Adrenal gland (tissue), 12 donors: ENCODE measurements around the gene RER1. TPM values are rescaled to one million over a fixed set of nuclear protein-coding genes. Genes with fewer than 3 reads are reported as not detected.

ENCODE experiments used
- DNase-seq, 7 donors: peaks; one replicate each; pipeline ENCODE4 v3.0.0-alpha.2; 2019 to 2020
- H3K27ac ChIP-seq, 5 donors: fragments of 200-600 bp; sonication (generic) in 4 of 5; 1 replicate in 3 of 5; 2 replicates in 2 of 5; pipeline versions ENCODE4 v1.5.1 to v1.8.0; 2016 to 2020; ENCODE audit warnings: mild to moderate bottlenecking in 1 of 5
- H3K27me3 ChIP-seq: fragments of 200-600 bp; 2 replicates; pipeline ENCODE4 v1.8.0; 2021
- H3K36me3 ChIP-seq, 2 donors: fragments of 200-600 bp; replicated peaks in 1 of 2; 1 replicate in 1 of 2; 2 replicates in 1 of 2; pipeline versions ENCODE4 v1.5.1 to v1.8.0; 2018 to 2022
- H3K4me1 ChIP-seq, 2 donors: fragments of 200-600 bp; replicated peaks in 1 of 2; 1 replicate in 1 of 2; 2 replicates in 1 of 2; pipeline versions ENCODE4 v1.5.1 to v1.8.0; 2018 to 2021
- H3K4me3 ChIP-seq, 4 donors: fragments of 200-600 bp; sonication (generic) in 3 of 4; one replicate each; pipeline ENCODE4 v1.5.1; 2016 to 2018
- H3K9me3 ChIP-seq, 3 donors: fragments of 200-600 bp; sonication (generic) in 1 of 3; replicated peaks in 1 of 3; 1 replicate in 2 of 3; 2 replicates in 1 of 3; pipeline versions ENCODE4 v1.5.1 to v1.8.0; 2016 to 2021
- CTCF ChIP-seq, 6 experiments: fragments of 450-650 bp in 4 of 6; fragments of 200-600 bp in 2 of 6; sonication (generic) in 1 of 6; IDR thresholded peaks; 1 replicate in 5 of 6; 2 replicates in 1 of 6; pipeline versions ENCODE4 v1.5.1 to v1.8.0; 2016 to 2021; ENCODE audit warnings: antibody characterized with exemption in 6 of 6, mild to moderate bottlenecking in 2 of 6, moderate library complexity in 1 of 6
- POLR2A ChIP-seq, 2 donors: fragments of 450-650 bp; IDR thresholded peaks; one replicate each; pipeline ENCODE4 v1.6.1; 2017; ENCODE audit warnings: antibody characterized with exemption in 2 of 2, mild to moderate bottlenecking in 2 of 2, moderate library complexity in 1 of 2
- WGBS, 4 donors: extraction: QIAGEN DNeasy Blood & Tissue Kit in 2 of 4; methylation state at CpG; one replicate each; pipeline versions ENCODE4 v1.1.5 to v1.1.7; 2013 to 2017; 5-methylcytosine and 5-hydroxymethylcytosine counted together
- intact Hi-C, 2 donors: fragments of 100-400 bp; cut with DNase I; formaldehyde crosslinking; loops; one replicate each; pipeline versions ENCODE4 v1.14.1 to v1.15.0; 2022 to 2023
- polyA plus RNA-seq, 3 donors: library from polyadenylated mRNA; stranded (reverse); fragments of 200-250 nt in 2 of 3; fragments of 350-450 nt in 1 of 3; fragmentation: Illumina TruSeq in 1 of 3; extraction: RNeasy Lipid Tissue Mini Kit (QIAGEN cat#74804) in 1 of 3; gene quantifications; one replicate each; pipeline ENCODE4 v1.2.3, GENCODE V29; 2013 to 2014
- total RNA-seq, 9 donors: library from RNA; depleted of rRNA in 4 of 9; stranded (reverse); fragments of >200 nt in 4 of 9; fragments of 120-200 nt in 1 of 9; fragmentation: NEBNext Ultra II Directional in 1 of 9; extraction: Animal tissue kit (Norgen Biotek cat#: 25700) in 1 of 9; gene quantifications; one replicate each; pipeline versions ENCODE4 v1.1.0 to v1.2.4, GENCODE V29; 2013 to 2023
- donor health status: healthy with polysubstance abuse.
- donor health status: Bipolar disorder and iron deficiency.
- donor health status: DM: yes; HTN: yes; CAD: no.
- donor health status: DM: no; HTN: no; CAD: no.
- donor health status: DM: no; HTN: no; CAD: no.
- donor health status: DM: yes; HTN: yes; CAD: no.

RER1 gene
- total and polyA plus RNA-seq, 12 donors: 106 to 345 (median 167) TPM

- Histone ChIP-seq H3K9me3 (no peaks in the 10 kb centered on the region), H3K4me3 (no peak overlapping the region), H3K27me3 (no peaks in the 10 kb centered on the region), H3K4me1 (peaks cover 0 to 4% of the 10 kb centered on the region in 2 donors), H3K27ac (no peak overlapping the region), H3K36me3 (peaks cover 0 to 5% of the 10 kb centered on the region in 2 donors)
- intact Hi-C loops: loop anchor here in 1 of 2 donors (2.0 kb wide), 1 partner anchor 186 kb away; no protein-coding TSS in a partner anchor
- TF ChIP-seq CTCF (IDR thresholded peaks at IDR 0.05): peak in 4 of 6 experiments; percentile 12 to 43 (median 28)
- TF ChIP-seq POLR2A (IDR thresholded peaks at IDR 0.05): no peak
- WGBS, 4 donors: 45 to 70% (median 55%) methylated on average over 4 to 13 of the region's 13 CpGs
- peak in 3 of 7 donors; percentile 14 to 39 (median 35) for DNase-seq
These were observed 8.8 kb upstream of the RER1 start for GRCh38 chr1:2382621-2383361.

- peaks cover 0 to 4% of the 10 kb centered on the region in 2 donors for H3K4me1 ChIP-seq
- H3K4me3 ChIP-seq: no peak overlapping the region
- no peaks in the 10 kb centered on the region for H3K9me3 ChIP-seq
- WGBS, 4 donors: 72 to 89% (median 87%) methylated on average over 10 to 14 of the region's 14 CpGs
- DNase-seq: peak in 4 of 7 donors; percentile 4 to 50 (median 12)
- no peaks in the 10 kb centered on the region for H3K27me3 ChIP-seq
- H3K27ac ChIP-seq: no peak overlapping the region
- intact Hi-C loops: loop anchor here in 1 of 2 donors (2.0 kb wide), 1 partner anchor 187 kb away; no protein-coding TSS in a partner anchor
- TF ChIP-seq CTCF (IDR thresholded peaks at IDR 0.05) (no peak), POLR2A (IDR thresholded peaks at IDR 0.05) (no peak)
- peaks cover 0 to 7% of the 10 kb centered on the region in 2 donors for H3K36me3 ChIP-seq
These were observed 8.1 kb upstream of the RER1 start for GRCh38 chr1:2383576-2383975.

GRCh38 chr1:2384130-2384860 lies 7.3 kb upstream of the RER1 start:
- Histone ChIP-seq H3K9me3 (no peaks in the 10 kb centered on the region), H3K4me1 (peaks cover 0 to 4% of the 10 kb centered on the region in 2 donors), H3K36me3 (peaks cover 0 to 7% of the 10 kb centered on the region in 2 donors), H3K27ac (no peak overlapping the region), H3K4me3 (no peak overlapping the region), H3K27me3 (no peaks in the 10 kb centered on the region)
- DNase-seq: peak in 5 of 7 donors; percentile 0 to 40 (median 11)
- TF ChIP-seq CTCF (IDR thresholded peaks at IDR 0.05) (no peak), POLR2A (IDR thresholded peaks at IDR 0.05) (no peak)
- intact Hi-C loops: no loop called here
- WGBS, 4 donors: 90 to 96% (median 91%) methylated on average over 21 of the region's 21 CpGs

- Histone ChIP-seq H3K27ac (no peak overlapping the region), H3K27me3 (no peaks in the 10 kb centered on the region), H3K9me3 (no peaks in the 10 kb centered on the region), H3K4me3 (no peak overlapping the region), H3K36me3 (peaks cover 0 to 7% of the 10 kb centered on the region in 2 donors), H3K4me1 (peaks cover 0 to 4% of the 10 kb centered on the region in 2 donors)
- 73 to 86% (median 82%) methylated on average over 6 to 41 of the region's 41 CpGs for WGBS, 4 donors
- TF ChIP-seq POLR2A (IDR thresholded peaks at IDR 0.05) (no peak), CTCF (IDR thresholded peaks at IDR 0.05) (no peak)
- intact Hi-C loops: no loop called here
- DNase-seq: peak in 5 of 7 donors; percentile 0 to 52 (median 15)
These were observed 6.6 kb upstream of the RER1 start for GRCh38 chr1:2384941-2385481.
